ENCODE data around the gene LRRC17.
A peak's percentile ranks its signal among the peaks of the same experiment; 100 is the strongest.

The LRRC17 gene

GRCh38 chr7:102873470-102874165, 39.2 kb upstream of the LRRC17 start:
- Histone ChIP-seq H3K27ac (no peak overlapping the region), H3K4me3 (no peak overlapping the region), H3K4me1 (peaks cover 0 to 29% (median 9%) of the 10 kb centered on the region in 4 donors), H3K9me3 (no peaks in the 10 kb centered on the region), H3K27me3 (no peaks in the 10 kb centered on the region), H3K36me3 (no peaks in the 10 kb centered on the region)
- TF ChIP-seq CTCF (IDR thresholded peaks at IDR 0.05), result no peak
- DNase-seq, result no peak
- intact Hi-C loops (cut with DNase I; ENCODE audit: low total_unique reads), result no loop called here

DNA sequence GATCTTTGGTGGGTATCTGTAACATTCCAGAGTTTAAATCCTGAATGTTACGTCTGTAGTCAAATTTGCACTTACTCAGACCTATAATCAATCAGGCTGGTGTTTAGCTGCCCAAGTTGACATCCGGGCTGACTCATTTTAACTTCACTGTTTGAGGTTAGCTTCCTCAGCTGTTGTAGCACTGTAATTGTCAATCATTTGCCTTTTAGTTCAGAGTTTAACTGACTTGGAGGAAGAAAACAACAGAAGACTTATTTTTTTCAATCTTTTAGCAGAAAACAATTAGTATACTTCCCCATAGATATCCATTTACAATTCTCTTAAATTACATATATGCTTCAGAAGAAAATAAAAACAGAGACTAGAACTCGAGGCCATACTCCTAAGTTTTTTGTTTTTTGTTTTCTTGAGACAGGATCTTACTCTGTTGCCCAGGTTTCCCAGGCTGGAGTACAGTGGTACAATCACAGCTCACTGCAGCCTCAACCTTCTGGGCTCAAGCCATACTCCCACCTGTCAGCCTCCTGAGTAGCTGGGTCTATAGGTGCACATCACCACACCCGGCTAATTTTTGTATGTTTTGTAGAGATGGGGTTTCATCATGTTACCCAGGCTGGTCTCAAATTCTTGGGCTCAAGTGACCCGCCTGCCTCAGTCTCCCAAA, 38.5 kb upstream of the LRRC17 start:
- peaks cover 0 to 29% (median 9%) of the 10 kb centered on the region in 4 donors for H3K4me1 ChIP-seq
- no peak overlapping the region for H3K27ac ChIP-seq
- intact Hi-C loops (cut with DNase I; ENCODE audit: low total_unique reads), result no loop called here
- no peak overlapping the region for H3K4me3 ChIP-seq
- no peak for TF ChIP-seq CTCF (IDR thresholded peaks at IDR 0.05)
- no peaks in the 10 kb centered on the region for H3K36me3 ChIP-seq
- H3K9me3 ChIP-seq, result no peaks in the 10 kb centered on the region
- no peak for DNase-seq
- H3K27me3 ChIP-seq, result no peaks in the 10 kb centered on the region

DNA sequence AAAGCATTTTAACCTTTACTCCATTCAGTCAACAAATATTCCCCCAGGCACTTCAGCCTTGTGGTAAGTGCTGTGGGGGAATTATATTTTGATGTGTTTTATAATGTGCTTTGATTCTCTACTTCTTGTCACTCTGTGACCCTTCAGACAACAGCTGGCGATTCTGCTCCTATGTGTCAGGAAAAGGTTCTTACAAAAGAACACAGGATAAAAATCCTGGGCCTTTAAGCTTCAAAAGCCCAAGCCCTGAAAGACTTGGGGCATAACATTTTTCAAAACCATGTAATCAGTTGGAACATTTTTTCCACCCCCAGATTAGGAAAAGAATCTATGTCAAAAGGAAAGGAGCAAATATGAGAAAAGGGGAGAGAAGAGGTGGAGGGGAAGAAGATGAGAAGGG, 37.8 kb upstream of the LRRC17 start:
- Histone ChIP-seq H3K27ac (peak overlapping the region; percentile 22 to 41), H3K4me3 (no peak overlapping the region), H3K4me1 (peaks cover 0 to 29% (median 9%) of the 10 kb centered on the region in 4 donors), H3K36me3 (no peaks in the 10 kb centered on the region), H3K27me3 (no peaks in the 10 kb centered on the region), H3K9me3 (no peaks in the 10 kb centered on the region)
- TF ChIP-seq CTCF (IDR thresholded peaks at IDR 0.05), result no peak
- intact Hi-C loops (cut with DNase I; ENCODE audit: low total_unique reads), result no loop called here
- no peak for DNase-seq

GRCh38 chr7:102875700-102876295, 37.0 kb upstream of the LRRC17 start:
- Histone ChIP-seq H3K27me3 (no peaks in the 10 kb centered on the region), H3K9me3 (no peaks in the 10 kb centered on the region), H3K4me1 (peaks cover 0 to 29% (median 9%) of the 10 kb centered on the region in 4 donors), H3K27ac (peak overlapping the region; percentile 22 to 41), H3K4me3 (no peak overlapping the region), H3K36me3 (no peaks in the 10 kb centered on the region)
- no peak for DNase-seq
- TF ChIP-seq CTCF (IDR thresholded peaks at IDR 0.05), result peak in 1 of 2 experiments; percentile 21
- intact Hi-C loops (cut with DNase I; ENCODE audit: low total_unique reads), result no loop called here

GRCh38 chr7:102883098-102883860, 29.5 kb upstream of the LRRC17 start:
- Histone ChIP-seq H3K36me3 (no peaks in the 10 kb centered on the region), H3K27ac (no peak overlapping the region), H3K4me3 (no peak overlapping the region), H3K27me3 (no peaks in the 10 kb centered on the region), H3K9me3 (no peaks in the 10 kb centered on the region), H3K4me1 (no peaks in the 10 kb centered on the region)
- no peak for TF ChIP-seq CTCF (IDR thresholded peaks at IDR 0.05)
- intact Hi-C loops (cut with DNase I; ENCODE audit: low total_unique reads), result no loop called here
- DNase-seq, result no peak
